ENCODE data around the gene PARD6A.

DNA sequence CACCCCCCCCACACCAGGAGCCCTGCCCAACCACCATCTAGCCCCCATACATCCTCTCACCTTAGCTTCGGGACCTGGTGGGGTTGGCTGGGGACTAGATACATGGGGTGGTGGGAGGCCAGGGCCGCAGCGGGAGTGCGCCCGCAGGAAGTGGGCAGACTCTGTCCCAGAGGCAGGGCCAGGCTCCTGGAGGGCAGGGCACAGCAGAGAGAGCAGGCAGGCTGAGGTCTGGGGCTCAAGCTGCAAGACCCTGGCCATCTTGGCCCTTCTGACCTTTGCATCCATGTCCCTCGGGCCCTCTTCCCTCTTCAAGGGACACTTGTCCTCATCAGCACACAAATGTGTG lies 3.1 kb downstream of the PARD6A start:
- TF ChIP-seq CTCF (IDR thresholded peaks at IDR 0.05) (no peak), POLR2A (IDR thresholded peaks at IDR 0.05) (no peak)
